Esophagus squamous epithelium (tissue), 5 donors: Measurements from ENCODE around the gene ABCC1. TPM values are rescaled to one million over a fixed set of nuclear protein-coding genes. Genes with fewer than 3 reads are reported as not detected.

Experiments used
- DNase-seq: peaks from one replicate; lab custom pipeline; 2025; lab: John Stamatoyannopoulos, UW
- H3K27ac ChIP-seq, 4 donors: fragments of 200-600 bp; sonication (generic); one replicate each; pipeline ENCODE4 v1.5.1; 2016 to 2019; ENCODE audit warnings: mild to moderate bottlenecking in 1 of 4
- H3K27me3 ChIP-seq, 4 donors: fragments of 200-600 bp; sonication (generic); 1 replicate in 3 of 4; 2 replicates in 1 of 4; pipeline versions ENCODE4 v1.5.1 to v1.6.0; 2017 to 2021; ENCODE audit warnings: antibody characterized with exemption in 1 of 4
- H3K36me3 ChIP-seq, 3 donors: fragments of 200-600 bp; sonication (generic); one replicate each; pipeline ENCODE4 v1.5.1; 2016 to 2019
- H3K4me1 ChIP-seq, 3 donors: fragments of 200-600 bp; sonication (generic); one replicate each; pipeline ENCODE4 v1.5.1; 2017 to 2019
- H3K4me3 ChIP-seq, 4 donors: fragments of 200-600 bp; sonication (generic); 1 replicate in 3 of 4; 2 replicates in 1 of 4; pipeline ENCODE4 v1.5.1; 2016 to 2019; ENCODE audit warnings: mild to moderate bottlenecking in 2 of 4, moderate library complexity in 1 of 4
- H3K9me3 ChIP-seq, 3 donors: fragments of 200-600 bp; sonication (generic); one replicate each; pipeline ENCODE4 v1.5.1; 2016 to 2019
- POLR2A ChIP-seq, 4 donors: fragments of 450-650 bp; IDR thresholded peaks; one replicate each; pipeline ENCODE4 v1.6.1; 2017; ENCODE audit warnings: antibody characterized with exemption in 4 of 4, mild to moderate bottlenecking in 4 of 4, moderate library complexity in 3 of 4
- WGBS, 2 donors: methylation state at CpG; one replicate each; pipeline ENCODE4 v1.1.5; 2018; 5-methylcytosine and 5-hydroxymethylcytosine counted together
- intact Hi-C: fragments of 100-400 bp; cut with DNase I; formaldehyde crosslinking; loops from one replicate; pipeline ENCODE4 v1.15.0; 2022
- total RNA-seq, 4 donors: library from RNA; depleted of rRNA; stranded (reverse); fragments of >200 nt; gene quantifications; one replicate each; pipeline ENCODE4 v1.1.0, GENCODE V29; 2016
- TF ChIP-seq, protein P1 (sequence below), 6 experiments: fragments of 450-650 bp in 4 of 6; fragments of 200-600 bp in 2 of 6; sonication (generic) in 2 of 6; IDR thresholded peaks; one replicate each; pipeline ENCODE4 v1.5.1; 2016 to 2019; ENCODE audit warnings: antibody characterized with exemption in 6 of 6, mild to moderate bottlenecking in 4 of 6, moderate library complexity in 4 of 6
- donor health status: DM: yes; HTN: yes; CAD: no.

ABCC1 gene
- total RNA-seq, 4 donors from 2014 or later = 22.9 to 56.7 (median 46.9) TPM

DNA sequence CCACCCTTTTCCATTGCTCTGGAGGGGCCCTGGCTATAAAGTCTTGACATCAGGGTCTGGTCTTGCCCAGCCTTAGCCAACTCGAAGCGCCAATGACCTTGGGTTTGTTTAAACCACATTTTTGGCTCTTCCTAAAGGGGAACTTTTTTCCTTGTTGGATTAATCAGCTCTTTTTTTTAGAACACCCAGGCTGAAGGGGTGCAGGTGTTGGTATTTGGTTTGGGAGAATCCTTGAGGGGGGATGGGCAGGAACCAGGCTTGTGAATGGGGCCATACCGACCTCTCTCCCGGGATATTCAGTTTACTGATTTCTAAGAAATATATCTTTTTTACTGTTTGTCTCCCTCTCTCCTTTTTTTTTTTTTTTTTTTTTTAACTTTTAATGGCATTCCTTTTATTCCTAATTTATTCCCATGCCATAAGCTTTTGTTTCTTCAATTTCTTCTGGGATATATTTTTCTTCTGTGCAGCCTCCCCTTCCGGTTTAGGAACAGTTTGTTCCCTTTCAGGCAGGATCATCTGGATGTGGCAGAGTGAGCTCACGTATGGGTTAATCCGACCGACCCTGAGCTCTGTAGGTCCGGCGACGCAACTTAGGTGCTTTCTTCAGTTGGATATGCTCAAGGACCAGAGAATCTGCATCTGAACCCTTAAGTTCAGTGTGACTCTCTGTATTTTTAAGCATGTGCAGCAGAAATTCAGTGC is 144.4 kb downstream of the ABCC1 start:
- no peak for DNase-seq
- Histone ChIP-seq H3K4me3 (no peak overlapping the region), H3K36me3 (peaks cover 6 to 95% (median 12%) of the 10 kb centered on the region in 3 donors), H3K4me1 (peaks cover 3 to 40% (median 4%) of the 10 kb centered on the region in 3 donors), H3K27me3 (no peaks in the 10 kb centered on the region), H3K9me3 (no peaks in the 10 kb centered on the region), H3K27ac (peak overlapping the region in 3 of 4 donors; percentile 56 to 79 (median 70))
- intact Hi-C loops = no loop called here
- TF ChIP-seq POLR2A (IDR thresholded peaks at IDR 0.05) = no peak
- TF ChIP-seq, protein P1, sequence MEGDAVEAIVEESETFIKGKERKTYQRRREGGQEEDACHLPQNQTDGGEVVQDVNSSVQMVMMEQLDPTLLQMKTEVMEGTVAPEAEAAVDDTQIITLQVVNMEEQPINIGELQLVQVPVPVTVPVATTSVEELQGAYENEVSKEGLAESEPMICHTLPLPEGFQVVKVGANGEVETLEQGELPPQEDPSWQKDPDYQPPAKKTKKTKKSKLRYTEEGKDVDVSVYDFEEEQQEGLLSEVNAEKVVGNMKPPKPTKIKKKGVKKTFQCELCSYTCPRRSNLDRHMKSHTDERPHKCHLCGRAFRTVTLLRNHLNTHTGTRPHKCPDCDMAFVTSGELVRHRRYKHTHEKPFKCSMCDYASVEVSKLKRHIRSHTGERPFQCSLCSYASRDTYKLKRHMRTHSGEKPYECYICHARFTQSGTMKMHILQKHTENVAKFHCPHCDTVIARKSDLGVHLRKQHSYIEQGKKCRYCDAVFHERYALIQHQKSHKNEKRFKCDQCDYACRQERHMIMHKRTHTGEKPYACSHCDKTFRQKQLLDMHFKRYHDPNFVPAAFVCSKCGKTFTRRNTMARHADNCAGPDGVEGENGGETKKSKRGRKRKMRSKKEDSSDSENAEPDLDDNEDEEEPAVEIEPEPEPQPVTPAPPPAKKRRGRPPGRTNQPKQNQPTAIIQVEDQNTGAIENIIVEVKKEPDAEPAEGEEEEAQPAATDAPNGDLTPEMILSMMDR (IDR thresholded peaks at IDR 0.05) = no peak
- 79 to 83% methylated on average over 11 of the region's 11 CpGs for WGBS, 2 donors

DNA sequence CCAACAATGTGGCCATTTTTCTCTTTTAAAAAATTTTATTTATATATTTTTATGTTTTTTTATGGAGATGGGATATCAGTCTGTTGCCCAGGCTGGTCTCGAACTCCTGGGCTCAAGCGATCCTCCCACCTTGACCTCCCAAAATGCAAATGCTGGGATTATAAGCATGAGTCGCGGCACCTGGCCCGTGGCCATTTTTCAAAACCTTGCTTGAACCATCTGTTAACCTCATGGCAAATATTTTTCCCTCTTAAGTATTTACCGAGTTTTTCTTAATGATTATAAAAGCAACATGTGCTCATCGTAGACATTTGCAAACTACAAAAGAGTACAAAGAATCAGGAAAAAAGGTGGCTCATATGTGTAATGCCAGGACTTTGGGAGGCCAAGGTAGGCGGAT is 146.2 kb downstream of the ABCC1 start:
- Histone ChIP-seq H3K27ac (peak overlapping the region; percentile 16 to 79 (median 68)), H3K4me1 (peaks cover 3 to 39% (median 4%) of the 10 kb centered on the region in 3 donors), H3K36me3 (peaks cover 6 to 95% (median 12%) of the 10 kb centered on the region in 3 donors), H3K27me3 (no peaks in the 10 kb centered on the region), H3K4me3 (no peak overlapping the region), H3K9me3 (no peaks in the 10 kb centered on the region)
- DNase-seq = no peak
- 69 to 79% methylated on average over 8 of the region's 8 CpGs for WGBS, 2 donors
- intact Hi-C loops = no loop called here
- TF ChIP-seq, protein P1 (IDR thresholded peaks at IDR 0.05) = no peak
- TF ChIP-seq POLR2A (IDR thresholded peaks at IDR 0.05) = no peak

DNA sequence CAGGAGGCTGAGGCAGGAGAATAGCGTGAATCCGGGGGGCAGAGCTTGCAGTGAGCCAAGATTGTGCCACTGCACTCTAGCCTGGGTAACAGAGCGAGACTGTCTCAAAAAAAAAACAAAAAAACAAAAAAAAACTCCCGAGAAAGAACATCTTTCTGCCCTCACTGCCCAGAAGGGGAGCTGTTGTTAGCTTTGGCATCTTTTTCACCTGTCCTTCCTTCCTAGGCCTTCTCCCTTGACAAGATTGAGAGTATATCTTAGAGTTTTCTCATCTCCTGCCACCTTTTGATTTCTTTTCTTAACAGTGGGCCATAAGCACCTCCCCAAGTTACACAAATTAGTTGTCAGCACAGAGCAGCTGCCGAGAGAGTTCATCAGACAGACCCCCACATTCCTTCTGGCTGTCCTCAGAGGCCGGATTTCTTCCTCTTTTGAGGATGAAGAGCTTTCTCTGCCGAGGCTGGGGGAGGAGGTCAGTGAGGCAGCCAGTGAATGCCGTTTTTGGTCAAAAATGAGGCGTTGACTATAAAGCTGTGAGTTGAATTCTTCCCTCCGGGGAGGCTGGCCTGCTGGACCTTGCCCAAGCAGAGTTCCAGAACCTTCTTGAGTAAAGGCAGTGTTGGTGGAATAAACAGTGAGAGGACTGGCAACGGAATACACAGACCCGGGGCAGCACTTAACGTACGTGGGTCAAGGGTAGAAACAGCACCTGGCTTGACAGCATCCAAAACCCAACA is 146.9 kb downstream of the ABCC1 start:
- TF ChIP-seq, protein P1 (IDR thresholded peaks at IDR 0.05) = peak in 1 of 6 experiments; percentile 20
- TF ChIP-seq POLR2A (IDR thresholded peaks at IDR 0.05) = no peak
- 60 to 62% methylated on average over 13 to 14 of the region's 14 CpGs for WGBS, 2 donors
- peaks cover 3 to 39% (median 4%) of the 10 kb centered on the region in 3 donors for H3K4me1 ChIP-seq
- intact Hi-C loops = no loop called here
- H3K27me3 ChIP-seq = no peaks in the 10 kb centered on the region
- H3K4me3 ChIP-seq = no peak overlapping the region
- DNase-seq = no peak
- no peaks in the 10 kb centered on the region for H3K9me3 ChIP-seq
- peaks cover 6 to 95% (median 12%) of the 10 kb centered on the region in 3 donors for H3K36me3 ChIP-seq
- peak overlapping the region; percentile 16 to 79 (median 68) for H3K27ac ChIP-seq

DNA sequence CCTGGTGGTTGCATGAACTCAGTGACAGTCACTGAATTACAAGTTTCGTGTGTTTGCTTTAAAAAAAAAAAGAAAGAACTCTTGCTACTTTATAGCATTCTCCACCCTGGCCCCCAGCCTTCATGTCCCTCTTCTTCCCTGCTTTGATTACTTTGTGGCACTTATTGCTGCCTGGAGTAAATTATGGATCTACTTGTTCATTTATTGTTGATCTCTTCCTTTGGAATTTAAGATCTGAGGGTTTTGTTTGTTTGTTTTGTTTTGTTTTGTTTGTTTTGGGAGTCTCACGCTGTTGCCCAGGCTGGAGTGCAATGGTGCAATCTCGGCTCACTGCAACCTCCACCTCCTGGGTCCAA is 147.4 kb downstream of the ABCC1 start:
- Histone ChIP-seq H3K4me1 (peaks cover 3 to 39% (median 4%) of the 10 kb centered on the region in 3 donors), H3K27ac (peak overlapping the region; percentile 16 to 79 (median 68)), H3K27me3 (no peaks in the 10 kb centered on the region), H3K36me3 (peaks cover 6 to 95% (median 17%) of the 10 kb centered on the region in 3 donors), H3K4me3 (no peak overlapping the region), H3K9me3 (no peaks in the 10 kb centered on the region)
- DNase-seq = no peak
- TF ChIP-seq POLR2A (IDR thresholded peaks at IDR 0.05) = no peak
- TF ChIP-seq, protein P1 (IDR thresholded peaks at IDR 0.05) = no peak
- intact Hi-C loops = no loop called here
- 65 to 93% methylated on average over 2 to 3 of the region's 3 CpGs for WGBS, 2 donors

DNA sequence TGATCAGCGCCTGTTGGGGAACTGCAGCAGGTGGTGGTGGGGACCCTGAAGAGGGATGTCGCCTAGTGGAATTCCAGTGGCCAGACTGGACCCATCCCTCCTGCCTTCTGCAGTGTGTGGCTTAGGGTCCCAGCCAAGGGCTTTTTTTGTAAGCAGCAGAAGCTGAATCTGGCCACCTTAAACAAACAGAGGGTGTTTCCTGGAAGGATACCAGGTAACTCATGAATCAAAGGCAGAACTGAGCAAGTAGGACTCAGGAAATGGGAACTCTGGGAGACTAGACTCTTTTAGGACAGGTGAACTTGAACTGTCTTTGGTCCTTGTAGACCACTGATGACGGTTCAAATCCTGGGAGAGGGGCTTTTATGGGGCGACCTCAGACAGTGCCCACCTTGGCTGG is 149.9 kb downstream of the ABCC1 start:
- Histone ChIP-seq H3K4me1 (peaks cover 0 to 23% (median 3%) of the 10 kb centered on the region in 3 donors), H3K4me3 (no peak overlapping the region), H3K27me3 (no peaks in the 10 kb centered on the region), H3K36me3 (peaks cover 19 to 97% (median 27%) of the 10 kb centered on the region in 3 donors), H3K9me3 (no peaks in the 10 kb centered on the region), H3K27ac (peak overlapping the region in 3 of 4 donors; percentile 7 to 17 (median 12))
- intact Hi-C loops = no loop called here
- DNase-seq = no peak
- no peak for TF ChIP-seq POLR2A (IDR thresholded peaks at IDR 0.05)
- TF ChIP-seq, protein P1 (IDR thresholded peaks at IDR 0.05) = no peak
- WGBS, 2 donors = 82 to 96% methylated on average over 2 to 3 of the region's 4 CpGs
